Esophagus mucosa (tissue), 1 donor: ENCODE measurements around the gene GNAQ. TPM values are rescaled to one million over a fixed set of nuclear protein-coding genes. Genes with fewer than 3 reads are reported as not detected.

ENCODE experiments used
- ATAC-seq: fragments of 200-7000 bp; cut with Tn5 transposase; one replicate; pipeline ENCODE4 v1.9.1; 2020
- total RNA-seq: library from RNA; stranded (reverse); gene quantifications from one replicate; pipeline ENCODE4 v1.2.4, GENCODE V29; 2023
- donor health status: DM: yes; HTN: yes; CAD: no.

The GNAQ gene
- total RNA-seq, 1 donor from 2014 or later, result 28.8 TPM

DNA sequence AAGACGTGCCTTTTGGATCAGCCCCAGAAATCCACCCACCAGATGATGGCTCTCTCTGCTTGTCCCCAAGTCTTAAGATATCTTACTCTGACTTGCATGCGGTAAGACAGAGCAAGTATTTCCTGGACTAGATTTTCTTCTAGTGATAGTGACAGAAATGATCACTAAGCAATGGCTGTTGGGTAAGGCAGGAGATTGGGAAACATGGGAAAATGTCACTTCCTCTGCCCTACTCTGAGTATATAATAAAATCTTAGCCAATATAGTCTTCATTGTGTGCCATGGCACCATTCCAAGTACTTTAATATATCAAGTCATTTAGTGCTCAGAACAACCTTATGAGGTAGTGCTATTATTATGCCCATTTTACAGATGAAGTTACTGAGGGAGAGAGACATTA, 352.5 kb downstream of the GNAQ start:
- ATAC-seq, result peak; percentile 15

DNA sequence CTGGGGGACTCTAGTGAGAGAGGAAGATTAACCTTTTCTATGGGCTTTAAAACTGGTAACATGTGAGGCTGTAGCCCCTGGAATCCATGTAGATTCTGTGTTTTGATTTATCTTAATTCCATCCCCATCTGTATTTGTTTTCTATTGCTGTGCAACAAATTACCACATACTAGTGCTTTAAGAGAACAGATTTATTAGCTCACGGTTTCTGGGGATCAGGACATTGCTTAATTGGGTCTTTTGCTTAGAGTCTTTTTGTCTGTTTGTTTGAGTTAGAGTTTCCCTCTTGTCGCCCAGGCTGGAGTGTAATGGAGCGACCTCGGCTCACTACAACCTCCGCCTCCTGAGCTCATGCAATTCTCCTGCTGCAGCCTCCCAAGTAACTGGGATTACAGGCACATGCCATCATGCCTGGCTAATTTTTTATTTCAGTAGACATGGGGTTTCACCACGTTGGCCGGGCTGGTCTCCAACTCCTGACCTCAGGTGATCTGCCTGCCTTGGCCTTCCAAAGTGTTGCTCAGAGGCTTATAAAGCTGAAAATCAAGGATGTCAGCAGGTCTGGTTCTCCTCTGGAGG, 353.6 kb downstream of the GNAQ start:
- ATAC-seq, result no peak

DNA sequence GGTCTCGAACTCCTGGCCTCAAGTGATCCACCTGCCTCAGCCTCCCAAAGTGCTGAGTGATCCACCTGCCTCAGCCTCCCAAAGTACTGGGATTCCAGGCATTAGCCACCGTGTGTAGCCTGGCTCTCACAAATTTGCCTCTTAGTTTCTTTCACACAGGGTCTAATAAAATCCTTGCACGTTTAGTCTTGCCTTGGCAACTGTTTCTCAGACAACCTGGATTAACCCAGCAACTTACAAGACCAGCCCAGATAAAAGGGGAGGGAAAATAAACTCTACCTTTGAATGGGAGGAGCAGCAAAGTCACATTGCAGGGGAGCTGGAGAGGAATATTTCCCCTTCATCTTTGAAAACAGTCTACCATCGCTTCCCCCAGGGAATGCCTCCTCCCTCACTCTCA, 354.2 kb downstream of the GNAQ start:
- ATAC-seq, result peak; percentile 54

DNA sequence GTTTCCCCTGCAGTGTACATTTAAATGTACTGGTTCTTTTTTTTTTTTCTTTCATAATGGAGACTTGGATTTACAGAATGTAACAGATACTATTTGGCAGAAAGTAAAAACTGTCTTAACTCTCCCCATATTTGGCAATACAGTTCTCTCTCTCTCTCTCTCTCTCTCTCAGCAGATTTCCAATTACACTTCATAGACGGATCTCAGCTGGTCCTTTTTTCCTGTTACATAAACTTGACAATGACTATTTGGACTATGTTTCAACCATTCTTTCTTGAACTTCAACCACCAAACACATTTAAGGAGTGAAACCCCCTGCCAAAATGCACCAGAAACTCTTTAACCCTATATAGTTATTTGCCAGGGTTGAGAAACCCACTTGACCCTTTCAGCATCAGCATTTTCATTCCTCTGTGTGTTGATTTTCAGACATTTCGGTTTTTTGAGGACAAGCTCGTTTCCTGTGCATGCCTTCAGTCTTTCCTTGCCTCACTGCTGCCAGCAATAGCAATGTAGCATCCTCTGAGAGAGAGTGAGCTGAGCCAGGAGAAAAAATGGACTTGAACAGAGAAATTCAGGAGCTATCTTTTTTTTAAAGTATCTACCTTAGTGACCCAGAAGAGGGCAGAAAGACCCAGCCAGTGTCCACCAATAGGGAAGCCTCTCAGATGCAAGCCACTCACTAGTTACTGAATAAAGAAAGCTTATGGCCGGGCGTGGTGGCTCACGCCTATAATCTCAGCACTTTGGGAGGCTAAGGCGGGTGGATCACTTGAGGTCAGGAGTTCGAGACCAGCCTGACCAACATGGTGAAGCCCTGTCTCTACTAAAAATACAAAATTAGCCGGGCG, 357.4 kb downstream of the GNAQ start:
- ATAC-seq, result no peak

DNA sequence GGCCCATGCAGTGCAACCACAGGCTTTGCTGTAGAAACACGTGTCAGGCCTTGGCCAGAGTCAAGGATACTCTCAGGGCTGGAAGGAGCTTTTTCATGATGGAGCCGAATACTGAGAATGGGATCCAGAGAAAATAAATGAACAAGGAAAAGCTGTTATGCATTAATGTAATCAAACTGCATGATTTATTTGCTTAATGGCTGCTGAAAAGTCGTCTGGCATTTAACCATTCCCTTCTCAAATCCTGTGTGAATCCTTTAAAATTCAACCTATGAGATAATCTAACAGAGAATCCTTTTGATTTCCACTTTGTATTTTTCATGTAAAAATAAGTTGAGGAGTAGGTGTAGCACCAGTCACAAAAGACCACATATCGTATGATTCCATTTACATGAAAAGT, 359.4 kb downstream of the GNAQ start:
- no peak for ATAC-seq

DNA sequence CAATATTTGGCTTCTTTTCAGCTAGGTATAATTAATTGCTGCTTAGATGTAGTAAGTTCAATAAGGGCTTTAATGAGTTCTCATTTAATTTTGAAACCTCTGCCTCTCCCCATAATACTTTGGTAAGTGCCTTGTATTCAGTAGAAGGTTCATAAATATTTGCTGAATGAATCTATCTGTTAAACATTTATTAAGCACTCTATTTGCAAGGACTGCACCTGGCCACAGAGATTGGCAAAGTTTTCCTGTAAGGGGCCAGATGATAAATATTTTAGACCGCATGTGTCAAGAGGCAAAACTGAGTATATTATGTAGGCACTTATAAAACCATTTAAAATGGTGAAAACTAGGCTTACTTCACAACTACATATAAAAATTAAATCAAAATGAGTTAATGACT, 364.5 kb downstream of the GNAQ start:
- no peak for ATAC-seq

Other genes with a start within 250 kb of the GNAQ start
- gene CEP78, start 204.3 kb upstream of the GNAQ start, total RNA-seq, result 11.8 TPM